LNCAP (cell line): ENCODE results near the gene PRDM5.

ENCODE experiments used
- TF ChIP-seq, protein P1 (sequence below): fragments of 450-650 bp; IDR thresholded peaks from 2 replicates; pipeline ENCODE4 v1.5.1; 2017; ENCODE audit warnings: mild to moderate bottlenecking

The PRDM5 gene

DNA sequence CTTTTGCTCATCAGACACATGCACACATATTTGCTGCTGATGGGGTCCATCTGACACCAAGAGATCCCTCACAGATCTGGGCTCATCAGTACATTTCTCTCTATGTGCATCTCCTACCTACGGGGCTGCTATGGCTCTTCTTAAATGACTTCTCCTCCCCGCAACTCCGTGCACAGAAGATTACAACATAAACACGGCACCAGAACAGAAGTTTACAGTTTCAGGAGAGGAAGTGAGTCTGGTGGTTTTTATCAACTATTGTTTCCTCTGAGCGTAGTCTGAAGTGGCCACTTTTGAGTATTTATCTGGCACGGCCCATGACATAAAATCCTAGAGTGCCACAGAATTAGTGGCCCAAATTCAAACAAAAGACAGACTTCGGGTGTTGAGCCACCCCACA is 263.8 kb downstream of the PRDM5 start:
- TF ChIP-seq, protein P1, sequence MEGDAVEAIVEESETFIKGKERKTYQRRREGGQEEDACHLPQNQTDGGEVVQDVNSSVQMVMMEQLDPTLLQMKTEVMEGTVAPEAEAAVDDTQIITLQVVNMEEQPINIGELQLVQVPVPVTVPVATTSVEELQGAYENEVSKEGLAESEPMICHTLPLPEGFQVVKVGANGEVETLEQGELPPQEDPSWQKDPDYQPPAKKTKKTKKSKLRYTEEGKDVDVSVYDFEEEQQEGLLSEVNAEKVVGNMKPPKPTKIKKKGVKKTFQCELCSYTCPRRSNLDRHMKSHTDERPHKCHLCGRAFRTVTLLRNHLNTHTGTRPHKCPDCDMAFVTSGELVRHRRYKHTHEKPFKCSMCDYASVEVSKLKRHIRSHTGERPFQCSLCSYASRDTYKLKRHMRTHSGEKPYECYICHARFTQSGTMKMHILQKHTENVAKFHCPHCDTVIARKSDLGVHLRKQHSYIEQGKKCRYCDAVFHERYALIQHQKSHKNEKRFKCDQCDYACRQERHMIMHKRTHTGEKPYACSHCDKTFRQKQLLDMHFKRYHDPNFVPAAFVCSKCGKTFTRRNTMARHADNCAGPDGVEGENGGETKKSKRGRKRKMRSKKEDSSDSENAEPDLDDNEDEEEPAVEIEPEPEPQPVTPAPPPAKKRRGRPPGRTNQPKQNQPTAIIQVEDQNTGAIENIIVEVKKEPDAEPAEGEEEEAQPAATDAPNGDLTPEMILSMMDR: no peak

DNA sequence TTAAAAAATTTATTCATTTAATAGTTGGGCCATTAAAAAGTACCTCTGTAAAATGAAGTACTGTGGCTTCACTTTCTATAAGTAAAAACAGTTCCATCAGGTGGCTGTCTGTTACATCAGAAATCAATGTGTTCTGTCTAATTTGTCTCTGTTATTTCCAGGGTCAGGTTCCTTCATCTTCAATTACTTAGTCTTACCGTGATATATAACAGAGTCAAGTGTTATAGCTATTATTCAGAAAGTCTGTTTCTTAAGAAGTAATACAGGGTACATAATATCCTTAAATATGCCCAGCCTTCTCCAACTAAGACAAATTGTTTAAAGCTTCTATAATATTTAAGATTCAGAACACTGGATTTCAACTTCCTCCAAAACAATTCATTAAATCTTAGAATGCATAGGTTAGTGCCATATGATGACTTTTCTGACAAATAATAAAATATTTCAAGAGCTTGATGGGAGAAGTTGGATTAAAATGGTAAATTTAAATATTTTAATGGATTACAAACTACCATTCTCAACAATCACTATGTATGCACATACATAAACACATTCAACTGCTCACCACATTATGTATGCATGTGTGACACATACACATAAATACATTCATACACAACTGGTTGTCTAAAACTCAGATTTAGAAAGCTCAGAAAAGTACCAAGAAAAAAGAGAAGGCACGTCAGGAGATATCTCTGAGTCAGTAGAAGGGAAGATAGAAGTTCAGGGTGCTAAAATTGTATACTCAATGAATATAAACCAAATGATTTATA is 268.5 kb downstream of the PRDM5 start:
- TF ChIP-seq, protein P1: no peak
